Measurements from ENCODE around the gene PRAMEF13.
"Not testable (repeated sequence)": the region's sequence is repeated elsewhere in the genome, so short reads cannot be mapped to it uniquely, and the experiment has no call there.

Gene PRAMEF13

DNA sequence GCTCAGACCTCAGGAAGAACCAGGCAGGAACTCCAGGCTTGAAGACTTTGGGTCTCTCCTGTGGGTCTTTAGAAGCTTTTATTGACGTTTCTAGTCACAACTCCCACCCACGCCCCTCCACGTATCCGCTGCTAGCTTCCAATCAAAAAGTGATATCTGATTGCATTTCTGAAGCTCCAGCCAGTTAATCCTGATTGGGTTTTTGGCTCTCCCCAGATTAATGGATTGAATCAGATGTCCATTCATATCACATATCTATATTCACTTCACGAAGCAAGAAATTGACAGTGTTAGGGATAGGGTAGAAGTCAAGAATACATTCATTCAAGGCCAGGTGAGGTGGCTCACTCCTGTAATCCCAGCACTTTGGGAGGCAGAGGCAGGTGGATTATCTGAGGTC lies 45.3 kb downstream of the PRAMEF13 start, which contains the start of gene PRAMEF26:
Gene PRAMEF26, minus strand, starts transcription at position 101 of the 400 bp plus-strand sequence. CDS start 2,914 bp downstream, outside the sequence.
- not testable (repeated sequence) for DNase-seq

Data from hematopoietic multipotent progenitor cell treated with erythropoietin and hydrocortisone succinate and interleukin-3 and kit ligand, for 8 days (in vitro differentiated cells).